HepG2 (cell line): ENCODE measurements around the gene STOM. TPM values are rescaled to one million over a fixed set of nuclear protein-coding genes. Genes with fewer than 3 reads are reported as not detected.

ENCODE experiments used
- FIP1L1 ChIP-seq: fragments of 200-400 bp; formaldehyde crosslinking; IDR thresholded peaks from 2 replicates; pipeline ENCODE4 v1.6.1; 2018; ENCODE audit warnings: low read depth, mild to moderate bottlenecking, low read length, moderate library complexity, borderline replicate concordance; ENCODE audit not compliant: insufficient read depth
- POLR2G ChIP-seq: fragments of 200-400 bp; formaldehyde crosslinking; IDR thresholded peaks from 2 replicates; pipeline ENCODE4 v1.6.1; 2018; ENCODE audit warnings: mild to moderate bottlenecking, low read depth, low read length, moderate library complexity
- PRMT3 ChIP-seq: sonication (generic); formaldehyde crosslinking; IDR thresholded peaks from 2 replicates; pipeline ENCODE4 v1.8.1; 2022; ENCODE audit warnings: low read depth, mild to moderate bottlenecking, moderate library complexity, missing genetic modification reagents, borderline replicate concordance
- RFX1 ChIP-seq: fragments of 450-650 bp; IDR thresholded peaks from 2 replicates; pipeline ENCODE4 v1.6.1; 2017
- RORA ChIP-seq: sonication (generic); formaldehyde crosslinking; IDR thresholded peaks from 2 replicates; pipeline ENCODE4 v1.5.0; 2020; ENCODE audit warnings: mild to moderate bottlenecking, missing genetic modification reagents, moderate library complexity
- SIX4 ChIP-seq: sonication (generic); formaldehyde crosslinking; IDR thresholded peaks from 2 replicates; pipeline ENCODE4 v1.4.0; 2020; ENCODE audit warnings: missing genetic modification reagents
- SRSF9 ChIP-seq: fragments of 200-400 bp; formaldehyde crosslinking; IDR thresholded peaks from 2 replicates; pipeline ENCODE4 v1.6.1; 2018; ENCODE audit warnings: borderline replicate concordance, mild to moderate bottlenecking, low read depth, low read length; ENCODE audit not compliant: insufficient read depth, poor library complexity, severe bottlenecking
- U2AF1 ChIP-seq: fragments of 200-400 bp; formaldehyde crosslinking; optimal IDR thresholded peaks from 2 replicates; pipeline ENCODE3; 2017; ENCODE audit warnings: mild to moderate bottlenecking, low read depth, low read length
- ZBTB3 ChIP-seq: sonication (generic); formaldehyde crosslinking; IDR thresholded peaks from 2 replicates; pipeline ENCODE4 v1.4.0; 2020; ENCODE audit warnings: low read depth, mild to moderate bottlenecking, moderate library complexity, missing genetic modification reagents, borderline replicate concordance
- ZFP36L2 ChIP-seq: sonication (generic); formaldehyde crosslinking; IDR thresholded peaks from 2 replicates; pipeline ENCODE4 v1.4.0; 2020; ENCODE audit warnings: missing genetic modification reagents
- ZHX2 ChIP-seq, 2 experiments: sonication (generic) in 1 of 2; formaldehyde crosslinking in 1 of 2; IDR thresholded peaks; 2 replicates each; pipeline versions ENCODE4 v1.6.1 to v1.9.0; 2014 to 2022; ENCODE audit warnings: antibody characterized with exemption in 1 of 2, borderline replicate concordance in 1 of 2, inconsistent platforms in 1 of 2, low read depth in 1 of 2, missing genetic modification reagents in 1 of 2
- ZNF12 ChIP-seq: sonication (generic); formaldehyde crosslinking; IDR thresholded peaks from 2 replicates; pipeline ENCODE4 v1.5.0; 2020; ENCODE audit warnings: missing genetic modification reagents
- ZNF512 ChIP-seq: sonication (generic); formaldehyde crosslinking; IDR thresholded peaks from 2 replicates; pipeline ENCODE4 v1.4.0; 2020; ENCODE audit warnings: mild to moderate bottlenecking, missing genetic modification reagents
- ZNF598 ChIP-seq: sonication (generic); formaldehyde crosslinking; IDR thresholded peaks from 2 replicates; pipeline ENCODE4 v1.5.1; 2020; ENCODE audit warnings: mild to moderate bottlenecking, missing genetic modification reagents, borderline replicate concordance
- polyA plus RNA-seq, 8 experiments: library from polyadenylated mRNA; depleted of rRNA in 3 of 8; stranded (reverse) in 7 of 8; unstranded in 1 of 8; fragments of >200 nt; fragmentation: Illumina TruSeq in 4 of 8; extraction: Trizol in 4 of 8; gene quantifications; 2 replicates each; pipeline versions ENCODE4 v1.2.1 to v1.2.3, GENCODE V29; 2011 to 2016; ENCODE audit warnings: low read depth in 4 of 8, missing spikeins in 1 of 8, mixed read lengths in 1 of 8; ENCODE audit not compliant: insufficient read depth in 1 of 8
- total RNA-seq, 5 experiments: library from RNA; depleted of rRNA; stranded (reverse); fragments of >200 nt; fragmentation: Illumina TruSeq; extraction: Trizol; gene quantifications; 2 replicates each; pipeline ENCODE4 v1.2.3, GENCODE V29; 2016; ENCODE audit warnings: low read depth in 1 of 5
- TF ChIP-seq, protein P1 (sequence below): sonication (generic); formaldehyde crosslinking; IDR thresholded peaks from 2 replicates; pipeline ENCODE4 v1.4.0; 2020; ENCODE audit warnings: missing genetic modification reagents, borderline replicate concordance
- TF ChIP-seq, protein P2 (sequence below): sonication (generic); formaldehyde crosslinking; IDR thresholded peaks from 2 replicates; pipeline ENCODE4 v1.4.0; 2020; ENCODE audit warnings: missing genetic modification reagents

STOM gene
- total and polyA plus RNA-seq, 2 of the 13 experiments (the other 11 are each of a cell fraction or from before 2014, with no cell fraction given): 43.6 to 165 TPM

DNA sequence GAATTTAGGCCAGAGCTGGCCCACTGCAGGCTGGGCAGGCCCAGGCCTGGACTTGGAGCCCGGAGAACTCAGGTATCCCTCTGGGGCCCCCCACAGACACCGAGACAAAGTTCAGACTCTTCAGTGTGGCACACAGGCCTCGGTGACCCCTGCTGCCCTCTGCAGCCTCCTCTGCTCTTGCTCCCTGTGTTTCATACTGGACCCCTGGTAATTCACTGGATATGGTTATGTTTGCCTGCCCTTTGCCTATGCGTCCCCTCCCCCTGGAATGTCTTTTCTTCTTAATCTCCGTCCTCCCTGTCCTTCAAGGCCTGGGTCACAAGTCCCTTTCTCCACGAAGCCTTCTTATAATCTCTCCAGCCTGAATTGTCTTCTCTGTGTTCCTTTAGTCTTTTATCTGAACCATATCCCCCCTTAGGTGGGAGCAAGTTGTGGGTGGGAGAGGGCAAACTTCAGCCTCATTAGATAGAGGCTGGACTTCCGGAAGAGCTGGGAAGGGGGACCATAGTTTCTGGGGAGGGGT lies 72.0 kb downstream of the STOM start (continued):
- TF ChIP-seq ZBTB3: 0 out of 2 replicates have a peak, but pooled peaks have one; percentile 20
- no peak for TF ChIP-seq SIX4 (CRISPR knock-in tag)
- TF ChIP-seq ZHX2 (IDR thresholded peaks at IDR 0.05; ENCODE audit: low read depth): no peak
- no peak for TF ChIP-seq ZHX2 (CRISPR knock-in tag; IDR thresholded peaks at IDR 0.05; ENCODE audit: borderline replicate concordance)
- no peak for TF ChIP-seq RFX1
- TF ChIP-seq PRMT3 (CRISPR knock-in tag): no peak
- TF ChIP-seq, protein P1, sequence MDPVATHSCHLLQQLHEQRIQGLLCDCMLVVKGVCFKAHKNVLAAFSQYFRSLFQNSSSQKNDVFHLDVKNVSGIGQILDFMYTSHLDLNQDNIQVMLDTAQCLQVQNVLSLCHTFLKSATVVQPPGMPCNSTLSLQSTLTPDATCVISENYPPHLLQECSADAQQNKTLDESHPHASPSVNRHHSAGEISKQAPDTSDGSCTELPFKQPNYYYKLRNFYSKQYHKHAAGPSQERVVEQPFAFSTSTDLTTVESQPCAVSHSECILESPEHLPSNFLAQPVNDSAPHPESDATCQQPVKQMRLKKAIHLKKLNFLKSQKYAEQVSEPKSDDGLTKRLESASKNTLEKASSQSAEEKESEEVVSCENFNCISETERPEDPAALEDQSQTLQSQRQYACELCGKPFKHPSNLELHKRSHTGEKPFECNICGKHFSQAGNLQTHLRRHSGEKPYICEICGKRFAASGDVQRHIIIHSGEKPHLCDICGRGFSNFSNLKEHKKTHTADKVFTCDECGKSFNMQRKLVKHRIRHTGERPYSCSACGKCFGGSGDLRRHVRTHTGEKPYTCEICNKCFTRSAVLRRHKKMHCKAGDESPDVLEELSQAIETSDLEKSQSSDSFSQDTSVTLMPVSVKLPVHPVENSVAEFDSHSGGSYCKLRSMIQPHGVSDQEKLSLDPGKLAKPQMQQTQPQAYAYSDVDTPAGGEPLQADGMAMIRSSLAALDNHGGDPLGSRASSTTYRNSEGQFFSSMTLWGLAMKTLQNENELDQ (CRISPR knock-in tag): no peak
- no peak for TF ChIP-seq U2AF1
- TF ChIP-seq ZFP36L2 (CRISPR knock-in tag): no peak
- TF ChIP-seq ZNF598 (CRISPR knock-in tag): no peak
- TF ChIP-seq POLR2G: peak; percentile 44; the same call in 1 of the 2 replicates
- TF ChIP-seq, protein P2, sequence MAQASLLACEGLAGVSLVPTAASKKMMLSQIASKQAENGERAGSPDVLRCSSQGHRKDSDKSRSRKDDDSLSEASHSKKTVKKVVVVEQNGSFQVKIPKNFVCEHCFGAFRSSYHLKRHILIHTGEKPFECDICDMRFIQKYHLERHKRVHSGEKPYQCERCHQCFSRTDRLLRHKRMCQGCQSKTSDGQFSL (CRISPR knock-in tag): no peak
- no peak for TF ChIP-seq FIP1L1
- TF ChIP-seq RORA: no peak
- TF ChIP-seq ZNF512 (CRISPR knock-in tag): no peak
- no peak for TF ChIP-seq ZNF12 (CRISPR knock-in tag)
- TF ChIP-seq SRSF9: no peak
